Kidney epithelial cell (primary cell): ENCODE measurements around the gene HOXB7. TPM values are rescaled to one million over a fixed set of nuclear protein-coding genes. Genes with fewer than 3 reads are reported as not detected.
A peak's percentile ranks its signal among the peaks of the same experiment; 100 is the strongest.

Source experiments
- DNase-seq: peaks from one replicate; pipeline ENCODE4 v3.0.0-alpha.2; 2010; ENCODE audit warnings: low read depth
- H3K27me3 ChIP-seq: 2 replicates; pipeline ENCODE4 v1.6.0; 2011; ENCODE audit warnings: low read length; ENCODE audit not compliant: control insufficient read depth, insufficient read depth
- H3K36me3 ChIP-seq: 2 replicates; pipeline ENCODE4 v1.5.1; 2011; ENCODE audit warnings: low read length; ENCODE audit not compliant: control insufficient read depth, insufficient read depth
- H3K4me3 ChIP-seq: 2 replicates; pipeline ENCODE4 v1.5.1; 2011; ENCODE audit warnings: low read depth, mild to moderate bottlenecking, control low read depth, low read length
- total RNA-seq: library from RNA; depleted of rRNA; stranded (reverse); fragments of >200 nt; gene quantifications from 2 replicates; pipeline ENCODE4 v1.2.3, GENCODE V29; 2015
- TF ChIP-seq, protein P1 (sequence below): IDR thresholded peaks from 2 replicates; pipeline ENCODE4 v1.5.1; 2011; ENCODE audit warnings: mild to moderate bottlenecking, moderate library complexity, low read length, control low read depth, inconsistent platforms; ENCODE audit not compliant: insufficient read depth, poor library complexity, severe bottlenecking

The HOXB7 gene
- total RNA-seq, 1 donor from 2014 or later: 27.2 TPM

DNA sequence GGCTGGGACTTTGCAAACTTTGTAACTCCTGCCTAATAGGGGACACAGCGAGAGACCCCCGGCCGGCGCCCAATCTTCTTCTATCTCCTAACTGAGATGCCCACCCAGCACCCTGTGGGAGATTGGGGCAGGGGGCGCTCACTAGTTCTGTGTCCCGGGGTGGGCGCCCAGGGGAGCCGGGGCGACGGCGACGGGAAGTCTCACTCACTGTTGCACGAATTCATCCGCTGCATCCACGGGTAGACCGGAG, 13.4 kb downstream of the HOXB7 start:
- Histone ChIP-seq H3K27me3 (no peaks in the 10 kb centered on the region), H3K4me3 (peak overlapping the region; percentile 92), H3K36me3 (peaks cover 3% of the 10 kb centered on the region)
- no peak for DNase-seq
- TF ChIP-seq, protein P1, sequence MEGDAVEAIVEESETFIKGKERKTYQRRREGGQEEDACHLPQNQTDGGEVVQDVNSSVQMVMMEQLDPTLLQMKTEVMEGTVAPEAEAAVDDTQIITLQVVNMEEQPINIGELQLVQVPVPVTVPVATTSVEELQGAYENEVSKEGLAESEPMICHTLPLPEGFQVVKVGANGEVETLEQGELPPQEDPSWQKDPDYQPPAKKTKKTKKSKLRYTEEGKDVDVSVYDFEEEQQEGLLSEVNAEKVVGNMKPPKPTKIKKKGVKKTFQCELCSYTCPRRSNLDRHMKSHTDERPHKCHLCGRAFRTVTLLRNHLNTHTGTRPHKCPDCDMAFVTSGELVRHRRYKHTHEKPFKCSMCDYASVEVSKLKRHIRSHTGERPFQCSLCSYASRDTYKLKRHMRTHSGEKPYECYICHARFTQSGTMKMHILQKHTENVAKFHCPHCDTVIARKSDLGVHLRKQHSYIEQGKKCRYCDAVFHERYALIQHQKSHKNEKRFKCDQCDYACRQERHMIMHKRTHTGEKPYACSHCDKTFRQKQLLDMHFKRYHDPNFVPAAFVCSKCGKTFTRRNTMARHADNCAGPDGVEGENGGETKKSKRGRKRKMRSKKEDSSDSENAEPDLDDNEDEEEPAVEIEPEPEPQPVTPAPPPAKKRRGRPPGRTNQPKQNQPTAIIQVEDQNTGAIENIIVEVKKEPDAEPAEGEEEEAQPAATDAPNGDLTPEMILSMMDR: no peak

DNA sequence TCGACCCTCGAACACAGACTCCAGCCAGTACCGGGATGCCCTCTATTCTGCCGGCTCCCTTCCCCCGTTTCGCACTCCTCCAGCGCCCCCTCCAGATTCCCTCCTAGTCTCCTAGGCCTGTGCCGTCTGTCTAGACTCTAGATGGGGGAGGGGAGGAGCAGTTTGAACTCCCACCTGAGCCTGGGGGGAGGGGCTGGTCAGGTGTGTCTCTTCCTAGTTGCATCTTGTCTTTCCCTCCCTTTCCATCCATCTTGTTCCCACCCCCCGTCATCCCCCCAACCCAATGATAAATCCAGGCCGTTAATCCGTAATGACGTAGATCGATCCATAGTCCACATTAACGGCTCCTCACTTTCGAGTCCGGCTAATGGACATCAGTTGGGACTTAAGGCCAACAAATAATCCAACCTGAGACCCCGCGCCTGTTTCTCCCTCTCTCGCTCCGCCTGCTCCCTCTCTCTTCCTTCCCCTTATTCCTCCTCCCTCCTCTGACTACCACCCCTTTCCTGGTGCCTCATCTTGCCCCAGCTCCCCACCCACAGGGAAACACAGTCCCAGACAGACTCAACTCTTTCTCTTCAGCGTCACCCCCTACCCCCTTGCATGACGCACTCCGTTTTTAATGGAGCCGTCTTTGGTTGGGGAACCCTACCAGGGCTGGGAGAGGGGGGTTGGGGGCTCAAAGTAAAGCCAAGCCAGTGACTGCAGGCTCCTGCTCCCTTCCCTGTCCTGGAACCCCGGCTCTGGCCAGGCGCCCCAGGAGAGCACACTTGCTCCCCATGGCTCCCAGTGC, 13.9 kb downstream of the HOXB7 start:
- TF ChIP-seq, protein P1: no peak
- DNase-seq: no peak
- peaks cover 4% of the 10 kb centered on the region for H3K36me3 ChIP-seq
- H3K4me3 ChIP-seq: peak overlapping the region; percentile 92
- no peaks in the 10 kb centered on the region for H3K27me3 ChIP-seq

DNA sequence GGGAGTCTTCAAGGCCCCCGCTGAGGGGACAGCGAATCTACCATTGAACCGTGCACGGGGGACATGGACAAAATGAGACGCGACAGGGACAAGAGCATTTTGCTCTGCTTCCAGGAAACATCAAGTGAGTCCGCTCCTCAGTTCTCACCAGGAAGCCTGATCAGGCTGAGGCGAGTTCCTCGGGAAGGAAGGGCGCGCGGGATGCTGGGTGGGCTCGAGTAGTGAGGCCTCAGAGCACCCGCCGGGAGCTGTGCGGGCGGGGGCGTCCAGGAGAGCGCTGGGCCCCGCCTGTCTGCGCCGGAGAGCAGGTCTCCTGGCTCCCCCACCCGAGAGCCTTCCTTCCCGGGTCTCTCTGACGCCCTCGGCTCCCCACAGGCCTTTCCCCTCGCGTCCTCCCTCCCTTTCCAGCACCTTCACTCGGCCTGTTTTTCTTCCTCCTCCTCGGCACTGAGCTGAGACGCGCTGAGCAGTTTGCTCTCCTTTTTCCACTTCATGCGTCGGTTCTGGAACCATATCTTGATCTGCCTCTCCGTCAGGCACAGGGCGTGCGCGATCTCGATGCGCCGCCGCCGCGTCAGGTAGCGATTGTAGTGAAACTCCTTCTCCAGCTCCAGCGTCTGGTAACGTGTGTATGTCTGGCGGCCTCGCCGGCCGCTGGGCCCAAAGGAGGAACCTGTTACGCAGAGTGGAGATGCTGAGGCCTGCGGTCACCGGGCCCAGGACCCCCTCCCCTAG, 14.7 kb downstream of the HOXB7 start:
- Histone ChIP-seq H3K36me3 (peaks cover 4% of the 10 kb centered on the region), H3K4me3 (peak overlapping the region; percentile 92), H3K27me3 (no peaks in the 10 kb centered on the region)
- no peak for DNase-seq
- TF ChIP-seq, protein P1: no peak

DNA sequence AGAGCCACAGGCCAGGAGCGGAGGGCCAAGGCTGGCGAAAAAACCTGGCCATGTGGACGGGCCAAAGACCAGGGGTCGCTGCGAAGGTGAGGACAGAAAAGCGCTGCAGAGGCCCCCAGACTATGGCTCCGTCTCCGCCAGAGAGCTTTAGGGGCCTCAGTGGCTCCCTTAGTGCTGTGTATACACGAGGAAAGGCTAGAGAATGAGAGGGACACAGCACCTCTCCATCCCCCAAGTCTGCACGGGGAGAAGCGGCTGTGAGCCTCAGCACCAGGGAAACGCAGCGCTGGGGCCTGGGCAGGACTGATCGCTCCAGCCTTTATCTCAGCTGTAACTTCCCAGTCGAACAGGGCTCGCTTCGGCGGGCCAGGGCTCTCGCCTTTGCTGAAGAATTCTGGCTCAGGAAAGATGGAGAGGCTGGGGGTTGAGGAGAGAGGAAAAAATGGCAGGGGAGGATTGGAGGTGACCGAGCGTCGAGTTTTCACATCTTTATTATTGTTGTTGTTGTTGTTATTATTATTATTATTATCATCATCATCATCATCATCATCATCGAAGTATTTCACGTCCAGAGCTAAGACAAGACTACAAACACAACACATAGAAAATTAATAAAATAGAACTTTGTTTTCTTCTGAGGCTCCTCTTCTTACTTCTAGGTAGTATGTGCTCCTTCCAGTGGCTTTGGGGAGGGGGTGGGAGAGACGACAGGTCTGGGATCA, 15.4 kb downstream of the HOXB7 start:
- DNase-seq: no peak
- H3K4me3 ChIP-seq: peak overlapping the region; percentile 92
- H3K36me3 ChIP-seq: peaks cover 4% of the 10 kb centered on the region
- TF ChIP-seq, protein P1: no peak
- H3K27me3 ChIP-seq: no peaks in the 10 kb centered on the region

DNA sequence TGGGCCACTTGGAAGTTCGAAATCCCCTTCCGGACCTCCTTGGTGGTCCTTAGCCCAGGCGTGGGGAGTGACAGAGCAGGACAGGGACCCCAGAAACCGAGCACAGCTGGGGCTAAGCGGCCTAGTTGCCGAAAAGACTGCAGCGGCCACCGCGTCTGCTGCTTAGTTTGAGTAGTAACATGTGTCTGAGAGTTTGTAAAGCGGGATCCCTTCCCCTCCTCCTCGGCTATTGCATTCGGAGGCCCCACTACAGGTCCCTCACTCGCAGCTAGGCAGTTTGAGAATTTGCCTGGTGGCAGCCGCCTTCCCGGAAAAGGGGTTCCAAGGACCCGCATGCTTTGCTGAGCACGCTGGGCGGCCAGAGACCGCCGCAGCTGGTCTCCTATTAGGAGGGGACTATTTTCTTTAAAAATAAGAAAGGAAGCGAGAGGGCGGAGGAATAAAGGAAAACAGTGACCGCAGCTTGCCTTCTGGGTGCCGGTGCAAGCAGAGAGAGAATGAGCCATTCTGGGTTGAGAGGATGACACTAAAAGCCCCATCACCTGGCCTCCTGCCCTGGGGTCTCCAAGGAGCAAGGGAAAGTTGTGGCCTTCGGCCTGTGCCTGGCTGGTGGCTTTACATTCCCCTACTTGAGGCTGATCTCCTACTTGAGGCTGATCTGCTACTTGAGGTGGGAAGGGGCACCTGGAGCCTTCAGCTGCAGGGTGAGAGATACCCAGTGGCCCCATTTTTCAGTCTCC, 16.1 kb downstream of the HOXB7 start:
- H3K27me3 ChIP-seq: no peaks in the 10 kb centered on the region
- TF ChIP-seq, protein P1: no peak
- no peak for DNase-seq

More for the DNA sequence above, 16.1 kb downstream of the HOXB7 start:
- peak overlapping the region; percentile 92 for H3K4me3 ChIP-seq
- peaks cover 4% of the 10 kb centered on the region for H3K36me3 ChIP-seq
